GM15510 (cell line): Measurements from ENCODE around the gene LZIC.

ENCODE experiments used
- POLR2A ChIP-seq: IDR thresholded peaks from 3 replicates; pipeline ENCODE4 v1.6.1; 2011; ENCODE audit warnings: borderline replicate concordance; ENCODE audit not compliant: insufficient read length; ENCODE audit errors: extremely low read depth

The LZIC gene

GRCh38 chr1:9942939-9943788, at the start of gene LZIC, which contains the start of gene NMNAT1:
Gene LZIC, minus strand, starts transcription at chr1:9943391. Its CDS starts 6,772 bp downstream, at chr1:9936619.
Gene NMNAT1, plus strand, starts transcription at chr1:9943475. Its CDS starts 28,599 bp downstream, at chr1:9972074.
- TF ChIP-seq POLR2A = peak; percentile 93

GRCh38 chr1:9992910-9993309, 49.7 kb upstream of the LZIC start:
- TF ChIP-seq POLR2A = no peak

- no peak for TF ChIP-seq POLR2A
These were observed 47.8 kb upstream of the LZIC start for GRCh38 chr1:9990944-9991343.

- no peak for TF ChIP-seq POLR2A
These were observed 46.6 kb upstream of the LZIC start for GRCh38 chr1:9989773-9990172.

- no peak for TF ChIP-seq POLR2A
These were observed 41.8 kb upstream of the LZIC start for GRCh38 chr1:9985001-9985400.

GRCh38 chr1:9984253-9984652, 41.1 kb upstream of the LZIC start:
- TF ChIP-seq POLR2A = no peak

GRCh38 chr1:9960706-9961562, 17.7 kb upstream of the LZIC start:
- no peak for TF ChIP-seq POLR2A

- no peak for TF ChIP-seq POLR2A
These were observed 16.8 kb upstream of the LZIC start for GRCh38 chr1:9960011-9960410.

- no peak for TF ChIP-seq POLR2A
These were observed 14.5 kb upstream of the LZIC start for GRCh38 chr1:9957726-9958125.

- no peak for TF ChIP-seq POLR2A
These were observed 3.1 kb upstream of the LZIC start for GRCh38 chr1:9946315-9946714.

- TF ChIP-seq POLR2A = no peak
These were observed 722 bp downstream of the LZIC start for GRCh38 chr1:9942399-9942938.

GRCh38 chr1:9929431-9930385, 13.5 kb downstream of the LZIC start:
- no peak for TF ChIP-seq POLR2A

- TF ChIP-seq POLR2A = no peak
These were observed 15.9 kb downstream of the LZIC start for GRCh38 chr1:9927259-9927658.

- TF ChIP-seq POLR2A = no peak
These were observed 20.8 kb downstream of the LZIC start for GRCh38 chr1:9922342-9922741.
